MV-4-11 (cell line): ENCODE measurements around the gene PRR18.

ENCODE experiments used
- DNase-seq: peaks from one replicate; lab custom pipeline; 2025; lab: John Stamatoyannopoulos, UW

The PRR18 gene

DNA sequence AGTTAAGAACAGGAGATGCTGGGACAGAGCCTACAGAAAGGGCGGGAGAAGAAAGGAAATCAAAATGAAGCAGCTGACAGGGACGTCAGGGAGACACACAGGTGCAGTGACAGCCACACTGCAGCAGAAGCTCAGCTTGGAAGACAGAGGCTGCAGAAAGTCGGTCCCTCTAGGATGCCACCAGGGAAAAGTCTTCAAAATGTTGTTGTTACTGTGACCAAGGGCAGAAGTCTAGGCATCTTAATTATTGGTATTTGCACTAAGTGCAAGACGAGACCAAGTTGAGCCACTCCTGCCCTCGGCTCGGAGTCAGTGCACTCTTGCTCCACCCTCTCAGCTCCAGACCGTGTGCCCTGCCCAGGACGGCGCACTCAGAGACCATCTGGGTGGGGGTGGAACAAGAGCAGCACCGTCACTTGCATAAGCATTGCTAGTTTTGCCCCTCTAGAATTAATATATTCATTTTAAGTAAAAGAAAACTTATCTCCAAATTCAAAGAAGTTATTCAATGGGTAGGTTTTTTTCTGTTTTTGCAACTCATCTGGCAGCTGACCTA lies 2.6 kb downstream of the PRR18 start:
- DNase-seq: no peak

DNA sequence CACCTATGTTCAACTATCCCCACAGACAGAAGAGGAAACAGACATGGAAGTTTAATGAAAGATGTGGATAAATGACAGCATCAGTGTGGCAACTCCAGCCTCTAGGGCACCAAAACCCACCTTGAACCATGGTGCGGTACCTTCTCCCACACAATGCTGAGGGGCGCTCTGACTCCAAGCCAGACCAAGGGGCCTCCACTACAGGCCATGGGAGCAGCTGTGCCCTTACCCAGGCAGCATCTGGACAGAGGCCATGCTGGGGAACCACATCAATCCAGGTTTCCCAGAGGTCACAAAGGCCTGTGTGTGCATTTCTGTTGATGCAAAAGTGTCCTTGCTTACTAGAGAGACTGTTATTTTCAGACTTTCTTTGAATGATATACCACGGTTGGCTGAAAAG lies 4.1 kb downstream of the PRR18 start:
- DNase-seq: no peak

DNA sequence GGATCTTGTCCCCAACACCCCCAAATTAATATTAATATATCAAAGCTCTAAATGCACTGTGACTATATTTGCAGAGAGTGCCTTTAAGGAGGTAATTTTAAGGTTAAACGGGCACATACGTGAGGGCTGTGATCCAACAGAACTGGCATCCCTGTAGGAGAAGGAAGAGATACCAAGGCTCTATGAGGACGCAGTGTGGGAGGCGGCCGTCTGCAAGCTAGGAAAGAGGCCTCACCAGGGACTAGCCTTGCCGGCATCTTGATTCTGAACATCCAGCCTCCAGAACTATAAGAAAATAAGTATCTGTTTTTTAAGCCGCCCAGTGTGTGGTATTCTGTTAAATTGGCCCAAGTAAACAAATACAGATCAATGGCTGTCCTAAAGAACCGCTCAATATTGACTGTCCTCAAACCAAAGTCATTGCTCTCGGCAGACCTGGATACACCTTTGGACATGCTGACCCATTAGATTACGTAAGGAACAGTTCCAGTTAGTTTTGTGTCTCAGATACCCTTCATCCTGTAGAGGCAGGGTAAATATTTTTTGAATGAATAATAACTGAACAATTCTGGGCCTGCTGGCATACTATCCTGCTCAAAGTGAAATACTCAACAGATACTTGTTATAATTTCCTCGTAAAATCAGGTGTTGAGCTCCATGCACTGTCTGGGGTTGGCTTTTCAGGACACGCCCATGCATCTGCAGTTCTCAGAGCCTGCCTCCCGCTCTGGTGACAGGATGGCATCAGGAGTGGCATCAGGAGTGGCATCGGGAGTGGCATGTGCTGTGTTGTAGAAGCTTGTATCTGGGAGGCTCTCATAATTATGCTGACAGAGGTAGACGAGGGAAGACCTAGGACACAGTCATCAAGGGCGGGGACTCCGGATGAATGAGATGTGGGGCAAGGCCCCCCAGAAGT lies 6.3 kb downstream of the PRR18 start:
- no peak for DNase-seq

DNA sequence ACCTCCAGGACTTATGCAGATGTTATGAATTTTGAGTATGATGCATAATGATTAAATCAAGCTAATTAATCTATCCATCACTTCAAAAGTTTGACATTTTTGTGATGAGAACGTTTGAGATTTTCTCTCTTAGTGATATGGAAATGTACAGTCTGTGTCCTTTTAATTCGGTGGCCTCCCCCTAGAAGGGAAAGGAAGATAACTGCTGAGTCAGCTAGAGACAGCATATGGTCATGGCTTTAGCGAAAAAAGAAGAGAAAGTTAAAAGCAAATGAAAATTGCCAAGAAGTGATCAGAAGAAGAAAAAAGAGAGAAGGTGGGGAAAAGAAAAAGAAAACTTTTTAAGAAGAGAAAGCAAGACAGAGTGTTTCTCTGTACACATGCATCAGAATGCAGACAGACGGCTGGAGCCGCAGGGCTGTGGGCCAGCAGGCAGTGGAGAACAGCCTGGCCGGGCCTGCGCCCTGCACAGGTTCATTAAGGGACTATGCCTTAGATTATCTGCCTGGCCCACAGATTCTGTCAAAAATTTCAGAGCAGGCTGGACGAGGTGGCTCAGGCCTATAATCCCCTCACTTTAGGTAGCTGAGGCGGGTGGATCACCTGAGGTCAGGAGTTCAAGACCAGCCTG lies 7.7 kb downstream of the PRR18 start:
- no peak for DNase-seq

DNA sequence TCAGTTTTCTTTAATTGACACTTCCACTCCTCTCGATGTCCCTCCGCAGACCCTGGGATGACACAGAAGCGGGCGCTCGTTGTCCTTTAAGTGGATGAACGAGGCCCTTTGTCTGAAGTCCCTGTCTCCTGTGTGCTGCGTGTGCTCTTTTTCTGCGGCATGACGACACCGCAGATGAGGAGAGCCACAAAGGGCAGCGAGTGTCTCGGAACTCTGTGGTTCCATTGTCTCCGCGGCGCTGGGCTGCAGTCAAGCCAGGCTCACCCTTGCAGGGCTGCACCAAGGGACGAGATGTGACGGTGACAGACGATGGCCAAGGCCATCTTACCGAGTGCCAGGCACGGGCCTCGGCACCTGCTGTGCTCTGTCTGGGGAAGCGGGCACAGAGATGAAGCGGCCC lies 10.6 kb downstream of the PRR18 start:
- no peak for DNase-seq

DNA sequence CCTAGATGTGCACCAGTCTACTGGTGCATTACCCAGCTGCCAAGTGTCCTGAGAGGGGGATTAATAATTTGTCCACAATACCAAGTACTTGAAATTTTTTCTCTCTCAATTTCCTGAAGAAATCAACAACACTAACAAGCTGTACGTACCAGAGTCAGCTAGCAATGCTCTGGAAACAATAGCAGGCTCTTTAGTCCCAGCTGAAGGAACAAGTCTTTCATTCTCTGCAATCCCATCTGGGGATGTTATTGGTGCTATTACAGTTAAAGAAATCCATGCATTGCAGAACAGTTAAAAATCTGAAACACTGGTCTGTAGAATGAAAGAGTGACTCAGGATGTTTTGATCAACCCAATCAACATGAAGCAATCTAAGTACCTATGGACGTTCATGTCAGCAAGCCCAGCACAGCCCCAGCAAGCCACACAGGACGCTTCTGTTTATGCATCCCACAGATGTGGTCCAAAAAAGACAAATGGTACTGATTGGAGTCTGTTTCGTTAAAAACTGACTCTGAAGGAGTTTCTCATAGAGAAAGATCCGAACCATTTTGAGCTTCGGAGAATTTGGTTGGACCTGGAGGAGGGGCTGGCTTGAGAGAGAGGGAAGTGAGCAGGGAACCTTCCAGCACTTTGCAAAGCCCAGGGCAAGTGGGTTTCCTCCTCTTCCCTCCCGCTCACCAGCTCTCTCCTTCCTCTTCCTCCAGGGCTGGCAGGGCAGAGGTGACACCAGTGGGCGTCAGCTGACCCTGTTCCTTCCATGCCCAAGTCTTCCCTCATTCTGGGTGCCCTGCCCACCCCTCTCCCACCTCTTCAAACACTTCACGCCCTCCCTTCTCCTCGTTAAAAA lies 11.9 kb downstream of the PRR18 start:
- DNase-seq: no peak

DNA sequence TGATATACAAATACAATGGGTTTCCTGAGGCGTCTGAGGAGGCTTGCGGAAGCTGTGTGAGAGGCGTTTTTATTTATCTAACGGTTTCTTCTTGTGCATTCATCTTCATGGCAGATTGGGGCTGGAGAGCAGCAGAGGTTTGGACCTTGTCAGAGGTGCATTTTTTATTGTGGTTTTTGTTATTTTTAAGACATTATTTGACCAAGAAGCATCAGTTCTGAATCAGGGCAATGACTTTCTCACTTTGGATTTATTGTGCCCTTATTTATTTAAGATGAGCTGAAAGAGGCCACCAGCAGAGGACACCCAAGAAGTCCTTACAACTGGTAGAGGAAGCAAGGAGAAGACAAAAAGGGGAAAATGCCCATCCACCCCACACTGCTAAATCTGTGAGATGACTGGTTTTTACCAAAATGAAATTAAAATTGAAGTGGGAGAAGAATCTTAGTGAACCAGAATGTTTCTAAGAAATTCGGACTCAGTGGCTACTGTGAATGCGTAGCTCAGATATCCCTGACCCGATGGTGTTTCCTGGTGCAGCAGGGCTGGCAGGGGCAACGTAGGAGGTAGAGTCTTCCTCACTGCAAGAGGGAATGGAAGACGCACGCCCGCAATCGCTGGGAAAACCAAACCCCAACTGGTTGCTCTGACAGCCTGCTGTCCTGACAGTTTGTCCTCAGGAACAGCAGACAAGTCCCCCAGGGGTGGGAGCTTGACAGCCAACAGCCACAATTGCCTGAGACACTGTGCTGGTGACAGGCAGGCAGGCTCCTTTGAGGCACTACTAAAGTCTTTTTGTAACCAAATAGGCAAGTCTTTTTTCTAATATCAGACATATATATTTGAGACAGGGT lies 14.2 kb downstream of the PRR18 start:
- DNase-seq: no peak

DNA sequence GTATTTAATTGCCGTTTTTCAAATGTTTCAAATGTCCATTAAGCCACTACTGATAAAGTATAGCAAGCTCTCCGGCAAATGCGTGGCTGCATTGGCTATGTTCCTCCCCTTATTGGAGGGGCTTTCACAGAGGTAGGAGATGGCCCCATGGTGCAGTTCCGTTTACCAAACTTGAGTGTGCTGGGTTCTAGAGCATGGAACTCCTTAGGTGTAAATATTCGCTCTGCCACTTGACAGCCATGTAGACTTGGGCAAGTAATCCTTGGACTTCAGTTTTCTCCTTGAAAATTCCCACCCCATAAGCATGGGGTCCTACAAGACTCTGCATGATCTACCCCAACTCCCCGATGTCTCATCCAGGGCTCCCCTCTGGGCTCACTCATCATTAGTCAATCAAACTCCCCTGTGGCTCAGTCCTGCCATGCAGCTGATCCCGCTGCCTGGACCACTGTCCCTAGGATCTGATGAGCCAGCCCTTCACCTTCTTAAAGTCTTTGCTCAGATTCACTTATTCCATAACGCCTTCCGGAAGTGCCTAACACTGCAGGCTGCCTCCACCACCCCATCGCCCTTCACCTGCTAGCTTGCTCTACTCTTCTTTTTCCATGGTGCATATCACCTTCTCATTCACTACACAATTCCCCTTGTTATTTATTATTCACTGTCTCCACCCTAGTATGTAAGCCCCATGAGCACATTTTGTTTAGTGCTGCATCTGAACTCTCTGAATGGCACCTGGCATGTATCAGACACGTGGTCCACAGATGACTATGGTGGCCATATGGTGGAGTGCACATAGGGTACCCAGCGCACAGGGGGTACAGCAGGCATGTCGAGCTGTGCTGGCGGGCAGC lies 18.8 kb downstream of the PRR18 start:
- no peak for DNase-seq

DNA sequence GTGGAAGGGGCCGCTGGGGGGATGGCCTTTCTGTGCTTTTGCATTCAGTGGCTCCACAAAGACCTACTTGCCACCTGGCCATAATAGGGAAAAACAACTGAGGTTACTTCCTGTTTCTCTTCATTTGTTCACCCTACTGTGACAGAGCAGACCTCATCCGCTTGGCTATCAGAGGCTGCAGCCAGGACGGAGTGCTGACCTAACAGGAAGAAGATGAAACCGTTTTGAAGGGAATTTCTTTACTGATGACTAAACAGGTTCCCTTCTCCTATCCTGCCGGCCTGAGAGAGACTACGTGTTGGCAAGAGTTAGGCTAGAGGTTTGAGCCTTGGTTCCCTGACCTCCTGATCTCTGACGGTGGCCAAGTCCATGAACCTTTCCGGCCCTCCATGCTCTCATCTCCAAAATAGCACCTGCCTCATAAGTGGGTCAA lies 21.3 kb downstream of the PRR18 start:
- DNase-seq: peak; percentile 68

DNA sequence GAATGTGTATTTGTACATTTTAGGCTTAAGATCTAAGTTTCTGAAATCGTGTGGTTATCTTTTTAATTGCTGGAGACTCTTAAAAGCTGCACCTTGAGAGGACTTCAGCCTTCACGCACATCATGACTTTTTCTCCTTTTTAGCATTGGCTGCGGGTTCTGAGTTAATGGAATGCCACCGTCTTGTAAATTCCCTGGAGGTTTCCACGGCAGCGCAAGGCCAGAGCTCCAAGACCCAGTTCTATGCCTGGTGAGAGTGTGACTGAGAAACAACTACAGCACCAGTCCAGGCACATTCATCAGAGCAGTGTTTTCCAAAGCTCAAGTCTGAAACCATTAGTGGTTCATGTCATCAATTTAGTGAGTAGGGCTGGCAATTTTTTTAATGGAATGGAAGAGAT lies 23.0 kb downstream of the PRR18 start:
- no peak for DNase-seq

DNA sequence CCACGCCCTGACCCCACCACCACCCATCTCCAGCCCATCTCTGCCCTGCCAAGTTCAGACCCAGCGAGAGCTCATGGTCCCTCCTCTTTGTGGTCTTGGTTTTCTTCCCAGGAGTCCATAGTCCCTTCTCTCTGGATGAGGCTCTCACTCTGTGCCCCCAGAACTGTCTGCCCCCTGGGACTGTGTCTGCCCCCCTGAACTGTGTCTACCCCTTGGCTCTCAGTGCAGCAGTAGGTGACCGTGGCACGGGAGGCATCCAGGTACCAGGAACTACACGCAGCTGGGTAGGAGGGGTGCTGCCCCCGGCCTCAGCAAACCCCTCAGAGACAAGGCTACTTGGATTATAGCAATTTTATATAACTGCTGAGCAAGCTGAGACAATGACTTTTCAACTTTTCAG lies 23.6 kb downstream of the PRR18 start:
- DNase-seq: no peak

DNA sequence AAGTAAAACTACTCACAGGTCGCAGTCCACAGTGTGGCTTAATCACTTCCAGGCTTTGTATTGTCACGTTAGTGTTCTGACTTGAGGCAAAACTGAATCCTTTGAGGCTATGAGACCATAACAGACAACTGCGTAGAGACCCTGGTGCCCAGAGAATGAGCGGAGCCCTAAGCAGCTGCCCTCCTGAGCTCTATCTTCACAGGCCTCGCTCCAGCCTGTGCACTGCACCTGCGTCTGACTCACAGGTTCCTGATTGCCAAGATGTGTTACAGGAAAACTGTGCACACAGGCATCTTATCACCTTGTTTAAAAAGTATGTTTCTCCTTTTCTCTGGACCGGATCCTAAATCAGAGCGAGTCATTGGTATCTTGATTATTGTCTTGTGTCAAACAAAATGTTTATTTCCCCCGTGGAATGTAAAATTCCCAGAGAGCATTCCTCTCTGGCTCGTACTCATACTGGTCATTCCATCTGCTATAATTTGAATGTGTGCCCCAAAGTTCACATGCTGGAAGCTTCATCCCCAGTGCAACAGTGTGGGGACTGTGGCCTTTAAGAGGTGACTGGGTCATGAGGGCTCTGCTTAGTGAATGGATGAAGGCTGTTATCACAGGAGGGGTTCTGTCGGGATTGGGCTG lies 25.7 kb downstream of the PRR18 start:
- no peak for DNase-seq

DNA sequence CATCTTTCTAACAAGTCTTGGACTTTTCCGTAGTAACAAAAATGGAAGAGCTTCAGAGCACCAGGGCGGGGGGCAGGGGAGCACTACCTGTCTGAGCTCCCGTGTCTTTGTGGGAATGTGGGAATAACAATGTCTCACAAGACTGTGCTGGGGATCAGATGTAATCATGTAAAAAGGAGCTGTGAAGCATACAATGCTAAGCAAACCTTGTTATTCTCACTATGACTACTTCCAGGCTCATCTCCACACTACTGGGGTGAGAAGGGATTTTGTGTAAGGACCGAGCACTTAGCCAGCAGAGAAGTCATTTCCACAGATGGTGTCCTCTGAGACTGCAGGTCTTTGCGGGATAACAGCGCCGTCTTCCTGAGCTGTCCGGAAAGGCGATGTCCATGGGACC lies 27.1 kb downstream of the PRR18 start:
- DNase-seq: no peak

DNA sequence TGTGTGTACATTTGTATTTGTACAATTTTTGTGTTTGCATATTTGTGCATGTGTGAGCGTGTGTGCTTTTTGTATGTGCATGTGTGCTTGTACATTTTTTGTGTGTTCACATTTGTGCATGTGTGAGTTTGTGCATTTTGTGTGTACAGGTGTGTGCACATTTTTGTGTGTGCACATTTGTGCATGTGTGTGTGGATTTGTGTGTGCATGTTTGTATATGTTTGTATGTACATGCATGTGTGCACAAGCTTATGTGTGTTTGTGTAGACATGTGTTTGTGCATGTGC lies 28.9 kb downstream of the PRR18 start:
- DNase-seq: no peak

DNA sequence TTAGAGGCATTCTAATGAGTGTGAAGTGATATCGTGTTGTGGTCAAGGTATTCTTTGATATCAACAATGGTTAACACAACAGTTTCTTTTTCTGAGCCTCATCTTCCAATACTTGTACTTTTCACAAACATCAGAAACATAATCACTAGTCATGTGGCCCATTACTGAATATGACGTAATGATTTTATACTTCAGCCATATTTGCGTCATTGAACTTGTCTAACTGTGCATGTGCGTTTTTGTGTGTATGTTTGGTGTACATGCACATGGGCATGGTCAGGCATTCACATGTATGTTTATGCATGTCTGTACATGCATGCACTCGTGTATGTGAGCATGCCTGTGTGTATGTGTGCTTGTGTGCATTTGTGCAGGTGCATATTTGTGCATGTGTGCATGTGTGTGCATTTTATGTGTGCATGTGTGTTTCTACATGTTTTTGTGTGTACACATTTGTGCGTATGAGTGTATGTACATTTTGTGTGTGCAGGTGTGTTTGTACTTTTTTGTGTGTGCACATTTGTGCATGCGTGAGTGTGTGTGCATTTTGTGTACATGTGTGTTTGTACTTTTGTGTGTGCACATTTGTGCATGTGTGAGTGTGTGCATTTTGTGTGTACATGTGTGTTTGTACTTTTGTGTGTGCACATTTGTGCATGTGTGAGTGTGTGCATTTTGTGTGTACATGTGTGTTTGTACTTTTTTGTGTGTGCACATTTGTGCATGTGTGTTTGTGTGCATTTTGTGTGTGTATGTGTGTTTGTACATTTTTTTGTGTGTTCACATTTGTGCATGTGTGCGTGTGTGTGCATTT lies 29.4 kb downstream of the PRR18 start:
- no peak for DNase-seq

DNA sequence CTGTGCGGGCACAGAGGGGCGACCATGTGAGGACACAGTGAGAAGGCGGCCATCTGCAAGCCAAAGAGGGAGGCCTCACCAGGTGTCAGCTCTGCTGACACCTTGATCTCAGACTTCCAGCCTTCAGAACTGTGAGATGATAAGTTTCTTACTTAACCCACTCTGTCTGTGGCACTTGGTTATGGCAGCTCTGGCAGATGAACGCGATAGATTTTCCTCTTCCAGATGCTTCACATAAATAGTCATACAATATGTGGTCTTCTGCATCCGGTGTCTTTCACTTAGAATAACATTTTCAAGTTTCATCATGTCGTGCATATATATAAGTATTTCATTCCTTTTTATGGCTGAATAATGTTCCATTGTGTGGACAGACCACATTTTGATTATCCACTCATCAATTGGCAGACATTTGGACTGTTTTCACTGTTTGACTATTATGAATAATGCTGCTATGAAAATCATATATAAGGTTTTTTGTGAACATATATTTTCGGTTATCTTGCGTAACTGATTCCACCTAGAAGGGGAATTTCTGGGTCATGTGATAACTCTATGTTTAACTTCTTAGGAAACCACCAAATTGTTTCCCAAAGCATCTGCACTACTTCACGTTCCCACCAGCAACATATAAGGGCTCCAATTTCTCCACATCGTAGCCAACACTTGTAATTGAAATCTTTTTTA lies 30.2 kb downstream of the PRR18 start:
- DNase-seq: peak; percentile 22

DNA sequence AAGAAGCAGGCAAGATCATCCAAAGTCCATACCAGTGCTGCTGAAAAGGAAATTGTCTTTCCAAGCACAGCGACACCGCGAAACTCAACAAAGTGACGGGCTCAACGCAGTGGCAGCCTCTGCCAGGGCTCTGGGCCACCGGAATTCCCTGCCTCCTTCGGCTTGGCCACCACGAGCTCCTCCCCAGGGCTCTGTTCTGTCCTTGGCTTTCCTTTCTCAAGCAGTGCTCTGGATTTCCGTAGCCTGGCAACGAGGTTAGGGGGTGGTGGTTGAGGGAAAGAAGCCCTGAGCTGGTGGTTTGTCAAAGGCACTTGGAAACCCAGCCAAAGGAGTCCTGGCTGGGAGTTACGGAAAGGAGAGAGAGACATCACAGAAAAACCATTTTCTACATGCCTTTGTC lies 31.2 kb downstream of the PRR18 start:
- no peak for DNase-seq

DNA sequence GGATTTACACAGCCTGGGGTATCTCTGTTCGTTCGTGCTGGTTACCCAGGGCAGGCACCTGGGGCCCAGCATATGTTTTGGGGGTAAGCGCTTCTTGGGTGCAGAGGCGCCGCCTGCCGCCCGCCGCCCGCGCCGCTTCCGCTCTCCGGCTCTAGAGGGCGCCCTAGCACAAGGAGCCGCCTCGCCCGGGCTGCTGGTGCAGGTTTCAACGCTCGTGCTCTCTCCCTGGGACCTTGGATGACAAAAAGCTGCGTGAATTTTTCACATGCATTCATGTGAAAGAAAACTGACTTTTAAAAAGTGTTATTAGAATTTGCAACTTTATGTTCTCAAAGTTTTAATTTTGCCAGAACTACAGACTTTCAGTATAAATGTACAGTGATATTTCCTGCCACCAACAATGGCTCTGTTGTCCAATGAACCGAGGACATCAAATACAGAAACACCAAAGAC lies 32.5 kb downstream of the PRR18 start:
- DNase-seq: peak; percentile 51
